Mesodermal cell (in vitro differentiated cells): ENCODE results near the gene ANKRD33.
A peak's percentile ranks its signal among the peaks of the same experiment; 100 is the strongest.
"Not testable (repeated sequence)": the region's sequence is repeated elsewhere in the genome, so short reads cannot be mapped to it uniquely, and the experiment has no call there.

ENCODE experiments used
- H3K27ac ChIP-seq: 2 replicates; pipeline ENCODE4 v1.7.0; 2013; ENCODE audit warnings: mild to moderate bottlenecking, low read depth, low read length, moderate library complexity; ENCODE audit not compliant: severe bottlenecking
- H3K36me3 ChIP-seq: 2 replicates; pipeline ENCODE4 v1.7.1; 2013; ENCODE audit warnings: mild to moderate bottlenecking, low read length, moderate library complexity; ENCODE audit not compliant: control insufficient read depth, insufficient read depth
- H3K4me1 ChIP-seq: one replicate; pipeline ENCODE4 v1.7.1; 2013; ENCODE audit warnings: mild to moderate bottlenecking, low read length; ENCODE audit not compliant: insufficient read depth, control insufficient read depth, poor library complexity, severe bottlenecking
- H3K4me3 ChIP-seq: 2 replicates; pipeline ENCODE4 v1.7.0; 2013; ENCODE audit warnings: low read length, control low read depth, mild to moderate bottlenecking; ENCODE audit not compliant: insufficient read depth, poor library complexity, severe bottlenecking; ENCODE audit errors: extremely low read depth
- H3K9me3 ChIP-seq: 2 replicates; pipeline ENCODE4 v1.7.1; 2013; ENCODE audit warnings: mild to moderate bottlenecking, low read length, moderate library complexity; ENCODE audit not compliant: control insufficient read depth
- WGBS, 2 experiments: methylation state at CpG; one replicate each; pipeline ENCODE4 v1.1.5; 2013; ENCODE audit warnings: missing lambda C conversion rate in 2 of 2; ENCODE audit not compliant: insufficient coverage in 2 of 2; 5-methylcytosine and 5-hydroxymethylcytosine counted together

The ANKRD33 gene

GRCh38 chr12:51883998-51884675, 3.8 kb upstream of the ANKRD33 start:
- 89 to 93% methylated on average over 4 of the region's 4 CpGs for WGBS, 2 experiments
- H3K4me3 ChIP-seq = no peak overlapping the region
- no peak overlapping the region for H3K27ac ChIP-seq
- no peaks in the 10 kb centered on the region for H3K36me3 ChIP-seq
- H3K9me3 ChIP-seq = peaks cover 15% of the 10 kb centered on the region
- H3K4me1 ChIP-seq = peaks cover 10% of the 10 kb centered on the region

- 59 to 88% methylated on average over 2 to 9 of the region's 11 CpGs for WGBS, 2 experiments
- Histone ChIP-seq H3K27ac (no peak overlapping the region), H3K9me3 (peaks cover 15% of the 10 kb centered on the region), H3K36me3 (no peaks in the 10 kb centered on the region), H3K4me3 (no peak overlapping the region), H3K4me1 (peaks cover 13% of the 10 kb centered on the region)
Observed at GRCh38 chr12:51884676-51885229, 3.1 kb upstream of the ANKRD33 start.

GRCh38 chr12:51885294-51886020, 2.4 kb upstream of the ANKRD33 start:
- H3K9me3 ChIP-seq = peaks cover 15% of the 10 kb centered on the region
- H3K4me1 ChIP-seq = peaks cover 13% of the 10 kb centered on the region
- H3K27ac ChIP-seq, H3K36me3 ChIP-seq, H3K4me3 ChIP-seq: not testable (repeated sequence)
- 93 to 100% methylated on average over 3 to 8 of the region's 10 CpGs for WGBS, 2 experiments

- no peak overlapping the region for H3K4me3 ChIP-seq
- peak overlapping the region; percentile 62 for H3K27ac ChIP-seq
- H3K36me3 ChIP-seq = no peaks in the 10 kb centered on the region
- 69 to 90% methylated on average over 5 to 9 of the region's 10 CpGs for WGBS, 2 experiments
- peaks cover 13% of the 10 kb centered on the region for H3K9me3 ChIP-seq
- peaks cover 13% of the 10 kb centered on the region for H3K4me1 ChIP-seq
Observed at GRCh38 chr12:51886021-51886710, 1.7 kb upstream of the ANKRD33 start.

- WGBS, 2 experiments = 78 to 83% methylated on average over 12 to 14 of the region's 15 CpGs
- no peaks in the 10 kb centered on the region for H3K36me3 ChIP-seq
- H3K4me1 ChIP-seq = peaks cover 13% of the 10 kb centered on the region
- H3K27ac ChIP-seq = no peak overlapping the region
- H3K9me3 ChIP-seq = peaks cover 9% of the 10 kb centered on the region
- H3K4me3 ChIP-seq = no peak overlapping the region
Observed at GRCh38 chr12:51888316-51889215, 663 bp downstream of the ANKRD33 start.

- Histone ChIP-seq H3K36me3 (no peaks in the 10 kb centered on the region), H3K27ac (no peak overlapping the region), H3K4me3 (no peak overlapping the region), H3K9me3 (peaks cover 9% of the 10 kb centered on the region), H3K4me1 (peaks cover 13% of the 10 kb centered on the region)
- 89 to 94% methylated on average over 14 to 19 of the region's 21 CpGs for WGBS, 2 experiments
Observed at GRCh38 chr12:51889216-51890132, 1.6 kb downstream of the ANKRD33 start.

GRCh38 chr12:51890133-51890464, 2.2 kb downstream of the ANKRD33 start:
- Histone ChIP-seq H3K4me3 (no peak overlapping the region), H3K4me1 (peaks cover 17% of the 10 kb centered on the region), H3K36me3 (no peaks in the 10 kb centered on the region), H3K9me3 (peaks cover 4% of the 10 kb centered on the region), H3K27ac (no peak overlapping the region)
- WGBS, 2 experiments = 73 to 100% methylated on average over 1 to 2 of the region's 2 CpGs

GRCh38 chr12:51890511-51891171, 2.7 kb downstream of the ANKRD33 start:
- 89 to 92% methylated on average over 18 to 22 of the region's 22 CpGs for WGBS, 2 experiments
- Histone ChIP-seq H3K4me3 (no peak overlapping the region), H3K27ac (no peak overlapping the region), H3K9me3 (no peaks in the 10 kb centered on the region), H3K4me1 (peaks cover 21% of the 10 kb centered on the region), H3K36me3 (no peaks in the 10 kb centered on the region)

- no peak overlapping the region for H3K27ac ChIP-seq
- peaks cover 14% of the 10 kb centered on the region for H3K4me1 ChIP-seq
- H3K4me3 ChIP-seq = no peak overlapping the region
- H3K36me3 ChIP-seq = no peaks in the 10 kb centered on the region
- no peaks in the 10 kb centered on the region for H3K9me3 ChIP-seq
Observed at GRCh38 chr12:51891843-51892242, 3.9 kb downstream of the ANKRD33 start.
